ENCODE data around the gene RAD51B. TPM values are rescaled to one million over a fixed set of nuclear protein-coding genes. Genes with fewer than 3 reads are reported as not detected.
A peak's percentile ranks its signal among the peaks of the same experiment; 100 is the strongest.

RAD51B gene
- total RNA-seq, 2 donors from 2014 or later: 9.3 to 12.1 TPM

- H3K4me1 ChIP-seq (ENCODE audit: control insufficient read depth in 1 of 2, low read depth in 2 of 2): peaks cover 42 to 84% of the 10 kb centered on the region in 2 donors
- DNase-seq (ENCODE audit: low spot score): no peak
- H3K36me3 ChIP-seq: no peaks in the 10 kb centered on the region
- no peak overlapping the region for H3K4me3 ChIP-seq
- TF ChIP-seq, protein P1, sequence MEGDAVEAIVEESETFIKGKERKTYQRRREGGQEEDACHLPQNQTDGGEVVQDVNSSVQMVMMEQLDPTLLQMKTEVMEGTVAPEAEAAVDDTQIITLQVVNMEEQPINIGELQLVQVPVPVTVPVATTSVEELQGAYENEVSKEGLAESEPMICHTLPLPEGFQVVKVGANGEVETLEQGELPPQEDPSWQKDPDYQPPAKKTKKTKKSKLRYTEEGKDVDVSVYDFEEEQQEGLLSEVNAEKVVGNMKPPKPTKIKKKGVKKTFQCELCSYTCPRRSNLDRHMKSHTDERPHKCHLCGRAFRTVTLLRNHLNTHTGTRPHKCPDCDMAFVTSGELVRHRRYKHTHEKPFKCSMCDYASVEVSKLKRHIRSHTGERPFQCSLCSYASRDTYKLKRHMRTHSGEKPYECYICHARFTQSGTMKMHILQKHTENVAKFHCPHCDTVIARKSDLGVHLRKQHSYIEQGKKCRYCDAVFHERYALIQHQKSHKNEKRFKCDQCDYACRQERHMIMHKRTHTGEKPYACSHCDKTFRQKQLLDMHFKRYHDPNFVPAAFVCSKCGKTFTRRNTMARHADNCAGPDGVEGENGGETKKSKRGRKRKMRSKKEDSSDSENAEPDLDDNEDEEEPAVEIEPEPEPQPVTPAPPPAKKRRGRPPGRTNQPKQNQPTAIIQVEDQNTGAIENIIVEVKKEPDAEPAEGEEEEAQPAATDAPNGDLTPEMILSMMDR (IDR thresholded peaks at IDR 0.05): no peak
- no peaks in the 10 kb centered on the region for H3K27me3 ChIP-seq (replicated peaks; ENCODE audit: insufficient read depth)
- no peak for ATAC-seq (ENCODE audit: insufficient number of reproducible peaks, low FRiP score, low read depth)
- no peak overlapping the region for H3K27ac ChIP-seq
- H3K9me3 ChIP-seq: no peaks in the 10 kb centered on the region
Measured at GRCh38 chr14:68399971-68400370, 580.4 kb downstream of the RAD51B start.

DNA sequence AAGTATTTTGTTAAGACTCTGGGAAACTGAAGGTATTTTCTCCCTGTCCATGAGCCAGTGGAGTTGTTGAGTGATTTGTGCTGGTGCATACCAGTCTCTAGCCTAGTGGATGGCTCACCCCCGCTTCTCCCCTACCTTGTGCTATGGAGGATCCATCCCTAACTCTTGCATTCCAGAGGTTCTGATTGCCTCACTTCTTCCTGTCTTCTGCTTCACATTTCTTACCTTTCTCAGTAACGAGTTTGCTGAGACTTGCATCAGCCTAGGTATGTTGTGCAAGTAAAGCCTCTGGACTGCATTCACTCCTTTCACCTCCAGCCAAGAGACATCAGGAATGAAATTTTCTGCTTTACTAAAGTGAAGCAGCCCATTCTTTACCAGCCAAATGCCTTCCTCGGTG, 581.7 kb downstream of the RAD51B start:
- H3K27me3 ChIP-seq (replicated peaks; ENCODE audit: insufficient read depth): no peaks in the 10 kb centered on the region
- H3K4me1 ChIP-seq (ENCODE audit: control insufficient read depth in 1 of 2, low read depth in 2 of 2): peaks cover 35 to 71% of the 10 kb centered on the region in 2 donors
- no peaks in the 10 kb centered on the region for H3K9me3 ChIP-seq
- ATAC-seq (ENCODE audit: insufficient number of reproducible peaks, low FRiP score, low read depth) (no peak), DNase-seq (ENCODE audit: low spot score) (no peak)
- TF ChIP-seq, protein P1 (IDR thresholded peaks at IDR 0.05): no peak
- no peak overlapping the region for H3K4me3 ChIP-seq
- peak overlapping the region; percentile 24 to 48 for H3K27ac ChIP-seq
- H3K36me3 ChIP-seq: no peaks in the 10 kb centered on the region

GRCh38 chr14:68401855-68402254, 582.3 kb downstream of the RAD51B start:
- H3K27ac ChIP-seq: peak overlapping the region; percentile 23 to 48
- no peaks in the 10 kb centered on the region for H3K36me3 ChIP-seq
- H3K27me3 ChIP-seq (replicated peaks; ENCODE audit: insufficient read depth): no peaks in the 10 kb centered on the region
- no peaks in the 10 kb centered on the region for H3K9me3 ChIP-seq
- DNase-seq (ENCODE audit: low spot score): no peak
- TF ChIP-seq, protein P1 (IDR thresholded peaks at IDR 0.05): no peak
- no peak overlapping the region for H3K4me3 ChIP-seq
- ATAC-seq (ENCODE audit: insufficient number of reproducible peaks, low FRiP score, low read depth): no peak
- H3K4me1 ChIP-seq (ENCODE audit: control insufficient read depth in 1 of 2, low read depth in 2 of 2): peaks cover 30 to 65% of the 10 kb centered on the region in 2 donors

DNA sequence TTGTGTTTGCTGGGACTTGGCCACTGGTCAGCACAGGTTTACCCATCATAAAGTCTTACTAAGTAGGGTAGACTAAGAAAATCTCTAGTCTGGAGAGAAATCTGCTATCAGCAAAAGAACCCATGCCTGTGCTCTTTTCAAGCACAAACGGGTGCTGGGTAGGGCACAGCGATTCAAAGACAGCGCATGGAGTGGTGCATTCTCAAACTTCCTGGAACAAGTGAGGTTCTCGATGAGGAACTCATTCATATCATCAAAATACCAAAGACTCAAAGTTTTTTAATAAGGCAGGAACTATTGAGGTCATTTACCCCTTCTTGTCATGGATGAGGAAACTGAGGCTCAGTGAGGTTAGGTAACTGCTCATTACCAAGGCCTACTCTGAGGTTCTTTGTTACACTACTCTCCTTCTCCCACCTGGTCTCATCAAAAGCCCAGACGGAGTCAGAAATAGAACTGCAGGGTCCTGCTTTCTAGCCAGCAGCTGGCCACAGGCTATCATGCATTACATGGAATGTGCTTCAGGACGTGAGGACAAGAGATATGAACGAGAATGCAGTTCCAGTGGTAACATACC, 583.0 kb downstream of the RAD51B start:
- peak overlapping the region; percentile 23 to 48 for H3K27ac ChIP-seq
- H3K4me1 ChIP-seq (ENCODE audit: control insufficient read depth in 1 of 2, low read depth in 2 of 2): peaks cover 28 to 58% of the 10 kb centered on the region in 2 donors
- no peaks in the 10 kb centered on the region for H3K9me3 ChIP-seq
- H3K36me3 ChIP-seq: no peaks in the 10 kb centered on the region
- DNase-seq (ENCODE audit: low spot score) (no peak), ATAC-seq (ENCODE audit: insufficient number of reproducible peaks, low FRiP score, low read depth) (no peak)
- H3K27me3 ChIP-seq (replicated peaks; ENCODE audit: insufficient read depth): no peaks in the 10 kb centered on the region
- H3K4me3 ChIP-seq: no peak overlapping the region
- TF ChIP-seq, protein P1 (IDR thresholded peaks at IDR 0.05): no peak

DNA sequence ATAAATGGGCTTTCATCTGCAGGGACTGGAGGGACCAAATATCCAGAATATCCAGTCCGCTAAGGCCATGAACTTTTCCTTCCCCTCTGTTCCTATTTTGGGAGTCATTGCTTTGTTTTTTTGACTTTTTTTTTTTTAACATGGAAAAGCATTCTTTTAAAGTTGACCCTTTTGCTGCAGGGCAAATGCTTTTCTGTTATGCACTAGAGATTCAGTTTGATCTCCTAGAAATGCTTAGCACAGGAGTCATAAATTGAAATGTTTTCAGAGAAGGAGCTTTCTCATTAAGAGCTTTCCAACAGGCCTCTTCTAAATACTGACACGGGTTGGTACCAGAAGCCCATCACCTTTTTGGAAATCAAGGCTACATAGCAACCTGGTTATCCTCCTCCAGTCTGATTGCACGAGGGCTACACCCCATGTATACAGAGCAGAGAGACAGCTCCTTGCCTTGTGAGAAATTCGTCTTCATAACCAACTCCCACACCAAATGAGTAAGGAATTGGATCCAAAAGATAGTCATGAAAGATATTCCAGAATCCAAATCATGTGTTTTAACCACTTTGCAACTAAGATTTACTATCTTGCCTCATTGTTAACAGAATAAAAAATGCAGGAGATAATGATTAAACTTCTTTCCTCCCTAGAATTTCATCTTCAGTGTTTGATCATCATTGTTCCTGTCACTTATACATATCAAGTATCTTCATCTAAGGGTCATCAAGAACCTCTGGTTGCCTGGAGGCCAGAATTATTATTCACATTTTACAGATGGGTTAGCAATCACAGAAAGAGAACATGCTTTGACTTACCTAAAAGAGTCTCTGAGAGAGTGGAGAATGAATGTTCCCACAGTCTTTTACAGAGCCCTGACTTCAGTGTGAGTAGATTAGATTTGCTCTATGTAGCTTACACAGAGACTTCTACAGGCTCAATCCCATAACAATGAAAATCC, 583.9 kb downstream of the RAD51B start:
- Histone ChIP-seq H3K4me1 (ENCODE audit: control insufficient read depth in 1 of 2, low read depth in 2 of 2) (peaks cover 24 to 49% of the 10 kb centered on the region in 2 donors), H3K36me3 (no peaks in the 10 kb centered on the region), H3K27ac (peak overlapping the region; percentile 43 to 48), H3K27me3 (replicated peaks; ENCODE audit: insufficient read depth) (no peaks in the 10 kb centered on the region), H3K4me3 (no peak overlapping the region), H3K9me3 (no peaks in the 10 kb centered on the region)
- DNase-seq (ENCODE audit: low spot score) (no peak), ATAC-seq (ENCODE audit: insufficient number of reproducible peaks, low FRiP score, low read depth) (no peak)
- TF ChIP-seq, protein P1 (IDR thresholded peaks at IDR 0.05): no peak

Measured in thoracic aorta (tissue), 2 donors.